LNCaP clone FGC (cell line): ENCODE results near the gene LHX3.

Source experiments
- DNase-seq: peaks from one replicate; pipeline ENCODE4 v3.0.0-alpha.2; 2011; ENCODE audit warnings: low read depth
- H3K4me3 ChIP-seq: 2 replicates; pipeline ENCODE4 v1.5.1; 2011; ENCODE audit warnings: mild to moderate bottlenecking, low read depth, low read length, control low read depth
- CTCF ChIP-seq: IDR thresholded peaks from 2 replicates; pipeline ENCODE4 v1.5.1; 2012; ENCODE audit warnings: mild to moderate bottlenecking; ENCODE audit not compliant: control insufficient read depth, insufficient read depth; ENCODE audit errors: extremely low read depth

The LHX3 gene

GRCh38 chr9:136249877-136250559 lies 45.1 kb upstream of the LHX3 start:
- H3K4me3 ChIP-seq, result no peak overlapping the region
- DNase-seq, result no peak
- no peak for TF ChIP-seq CTCF

GRCh38 chr9:136248951-136249876 lies 44.3 kb upstream of the LHX3 start:
- TF ChIP-seq CTCF, result no peak
- no peak for DNase-seq
- no peak overlapping the region for H3K4me3 ChIP-seq

- no peak for TF ChIP-seq CTCF
- no peak overlapping the region for H3K4me3 ChIP-seq
- no peak for DNase-seq
Observed at GRCh38 chr9:136247947-136248637, 43.2 kb upstream of the LHX3 start.

GRCh38 chr9:136247551-136247916 lies 42.6 kb upstream of the LHX3 start:
- DNase-seq, result no peak
- no peak overlapping the region for H3K4me3 ChIP-seq
- no peak for TF ChIP-seq CTCF

GRCh38 chr9:136246849-136247550 lies 42.1 kb upstream of the LHX3 start:
- DNase-seq, result no peak
- no peak overlapping the region for H3K4me3 ChIP-seq
- TF ChIP-seq CTCF, result no peak
